ENCODE data around the gene LRP1-AS.

LRP1-AS gene

GRCh38 chr12:57180321-57180989 is 33.0 kb upstream of the LRP1-AS start:
- DNase-seq (ENCODE audit: low read depth in 1 of 2, low spot score in 1 of 2): no peak

GRCh38 chr12:57179331-57180086 is 32.1 kb upstream of the LRP1-AS start:
- DNase-seq (ENCODE audit: low read depth in 1 of 2, low spot score in 1 of 2): no peak

- no peak for DNase-seq (ENCODE audit: low read depth in 1 of 2, low spot score in 1 of 2)
Observed at GRCh38 chr12:57178213-57178612, 30.8 kb upstream of the LRP1-AS start.

- no peak for DNase-seq (ENCODE audit: low read depth in 1 of 2, low spot score in 1 of 2)
Observed at GRCh38 chr12:57177354-57177753, 29.9 kb upstream of the LRP1-AS start.

GRCh38 chr12:57176846-57177245 is 29.4 kb upstream of the LRP1-AS start:
- DNase-seq (ENCODE audit: low read depth in 1 of 2, low spot score in 1 of 2): no peak

- no peak for DNase-seq (ENCODE audit: low read depth in 1 of 2, low spot score in 1 of 2)
Observed at GRCh38 chr12:57176139-57176477, 28.7 kb upstream of the LRP1-AS start.

- DNase-seq (ENCODE audit: low read depth in 1 of 2, low spot score in 1 of 2): peak in 1 of 2 donors; percentile 21
Observed at GRCh38 chr12:57175428-57176138, 28.2 kb upstream of the LRP1-AS start.

- no peak for DNase-seq (ENCODE audit: low read depth in 1 of 2, low spot score in 1 of 2)
Observed at GRCh38 chr12:57173683-57174082, 26.3 kb upstream of the LRP1-AS start.

GRCh38 chr12:57173089-57173488 is 25.7 kb upstream of the LRP1-AS start:
- DNase-seq (ENCODE audit: low read depth in 1 of 2, low spot score in 1 of 2): no peak

- no peak for DNase-seq (ENCODE audit: low read depth in 1 of 2, low spot score in 1 of 2)
Observed at GRCh38 chr12:57171668-57172067, 24.2 kb upstream of the LRP1-AS start.

GRCh38 chr12:57170927-57171326 is 23.5 kb upstream of the LRP1-AS start:
- no peak for DNase-seq (ENCODE audit: low read depth in 1 of 2, low spot score in 1 of 2)

GRCh38 chr12:57170408-57170807 is 23.0 kb upstream of the LRP1-AS start:
- no peak for DNase-seq (ENCODE audit: low read depth in 1 of 2, low spot score in 1 of 2)

- DNase-seq (ENCODE audit: low read depth in 1 of 2, low spot score in 1 of 2): no peak
Observed at GRCh38 chr12:57169969-57170368, 22.6 kb upstream of the LRP1-AS start.

- no peak for DNase-seq (ENCODE audit: low read depth in 1 of 2, low spot score in 1 of 2)
Observed at GRCh38 chr12:57169046-57169795, 21.8 kb upstream of the LRP1-AS start.

GRCh38 chr12:57168058-57168457 is 20.6 kb upstream of the LRP1-AS start:
- DNase-seq (ENCODE audit: low read depth in 1 of 2, low spot score in 1 of 2): no peak

GRCh38 chr12:57166971-57167371 is 19.6 kb upstream of the LRP1-AS start:
- no peak for DNase-seq (ENCODE audit: low read depth in 1 of 2, low spot score in 1 of 2)

- no peak for DNase-seq (ENCODE audit: low read depth in 1 of 2, low spot score in 1 of 2)
Observed at GRCh38 chr12:57165741-57166140, 18.3 kb upstream of the LRP1-AS start.

- DNase-seq (ENCODE audit: low read depth in 1 of 2, low spot score in 1 of 2): no peak
Observed at GRCh38 chr12:57164966-57165625, 17.7 kb upstream of the LRP1-AS start.

GRCh38 chr12:57164454-57164853 is 17.0 kb upstream of the LRP1-AS start:
- no peak for DNase-seq (ENCODE audit: low read depth in 1 of 2, low spot score in 1 of 2)

- DNase-seq (ENCODE audit: low read depth in 1 of 2, low spot score in 1 of 2): no peak
Observed at GRCh38 chr12:57162553-57163125, 15.2 kb upstream of the LRP1-AS start.

- DNase-seq (ENCODE audit: low read depth in 1 of 2, low spot score in 1 of 2): no peak
Observed at GRCh38 chr12:57161491-57161890, 14.1 kb upstream of the LRP1-AS start.

Measured in activated T-helper 1 cell treated with anti-CD3 and anti-CD28 coated beads, Interleukin-2, amount 50 U/mL, for 16 hours (primary cell).